Endothelial cell of umbilical vein (primary cell): Measurements from ENCODE around the gene ZNF816. TPM values are rescaled to one million over a fixed set of nuclear protein-coding genes. Genes with fewer than 3 reads are reported as not detected.

Source experiments
- BruUV-seq: library from RNA; stranded (reverse); fragments of 400-500 nt; replicated peaks from 2 replicates; lab custom pipeline; 2021; lab: Mats Ljungman, UMichigan
- CTCF ChIA-PET: fragments of 300-600, 350-600 bp; sonication (Branson Sonifier 250); formaldehyde crosslinking; loops from one replicate; lab custom pipeline; 2021; ENCODE audit warnings: antibody characterized with exemption, inconsistent platforms; lab: Charles Lee
- POLR2A ChIA-PET: fragments of 300-600, 350-600 bp; sonication (Branson Sonifier 250); formaldehyde crosslinking; loops from one replicate; lab custom pipeline; 2021; ENCODE audit warnings: antibody characterized with exemption, inconsistent platforms; lab: Charles Lee
- DNase-seq: peaks from one replicate; pipeline ENCODE4 v3.0.0-alpha.2; 2011; ENCODE audit warnings: low read depth, low spot score
- FAIRE-seq: peaks from 2 replicates; lab custom pipeline; 2011; peaks lifted over from hg19 to GRCh38; lab: Jason Lieb, UNC
- H2AFZ ChIP-seq: 2 replicates; pipeline ENCODE4 v1.6.0; 2012; ENCODE audit warnings: low read depth, low read length, control low read depth, inconsistent platforms
- H3K27ac ChIP-seq: 2 replicates; pipeline ENCODE4 v1.5.1; 2011; ENCODE audit warnings: low read depth, mild to moderate bottlenecking, control low read depth, low read length, moderate library complexity; ENCODE audit not compliant: insufficient read depth
- H3K27me3 ChIP-seq, 2 experiments: 2 replicates each; pipeline versions ENCODE4 v1.6.0 to v1.6.1; 2011; ENCODE audit warnings: low read length in 2 of 2, mixed read lengths in 1 of 2; ENCODE audit not compliant: control insufficient read depth in 2 of 2, insufficient read depth in 2 of 2
- H3K36me3 ChIP-seq, 2 experiments: 2 replicates in 1 of 2; 3 replicates in 1 of 2; pipeline ENCODE4 v1.5.1; 2011; ENCODE audit warnings: low read length in 2 of 2, mild to moderate bottlenecking in 1 of 2, moderate library complexity in 1 of 2; ENCODE audit not compliant: control insufficient read depth in 2 of 2, insufficient read depth in 2 of 2; ENCODE audit errors: extremely low read depth in 1 of 2
- H3K4me1 ChIP-seq: 3 replicates; pipeline ENCODE4 v1.5.1; 2011; ENCODE audit warnings: mild to moderate bottlenecking, low read length; ENCODE audit not compliant: control insufficient read depth, insufficient read depth; ENCODE audit errors: extremely low read depth
- H3K4me2 ChIP-seq: 2 replicates; pipeline ENCODE4 v1.6.1; 2011; ENCODE audit warnings: low read length, control low read depth, mixed read lengths; ENCODE audit not compliant: insufficient read depth
- H3K4me3 ChIP-seq, 3 experiments: fragments of 200-600 bp in 1 of 3; sonication (generic), shearing (Covaris generic) in 1 of 3; replicated peaks in 1 of 3; 2 replicates each; pipeline ENCODE4 v1.5.1; 2011 to 2016; ENCODE audit warnings: control low read depth in 3 of 3, low read length in 3 of 3, mild to moderate bottlenecking in 2 of 3, inconsistent platforms in 1 of 3, low read depth in 1 of 3, moderate library complexity in 1 of 3; ENCODE audit not compliant: insufficient read depth in 1 of 3
- H3K79me2 ChIP-seq: 2 replicates; pipeline ENCODE4 v1.6.0; 2012; ENCODE audit warnings: low read length, inconsistent platforms; ENCODE audit not compliant: control insufficient read depth, insufficient read depth
- H3K9ac ChIP-seq: replicated peaks from 2 replicates; pipeline ENCODE3; 2011; ENCODE audit warnings: low read length, control low read depth; ENCODE audit not compliant: insufficient read depth; ENCODE audit errors: extremely low read depth
- H3K9me1 ChIP-seq: replicated peaks from 3 replicates; pipeline ENCODE4 v1.6.0; 2011; ENCODE audit warnings: mild to moderate bottlenecking, low read length; ENCODE audit not compliant: control insufficient read depth, insufficient read depth; ENCODE audit errors: extremely low read depth
- H3K9me3 ChIP-seq: replicated peaks from 2 replicates; pipeline ENCODE4 v1.5.1; 2012; ENCODE audit warnings: low read length, inconsistent platforms; ENCODE audit not compliant: control insufficient read depth, insufficient read depth
- H4K20me1 ChIP-seq: replicated peaks from 2 replicates; pipeline ENCODE3; 2011; ENCODE audit warnings: mild to moderate bottlenecking, low read length; ENCODE audit not compliant: control insufficient read depth, insufficient read depth; ENCODE audit errors: extremely low read depth
- EZH2 ChIP-seq: IDR thresholded peaks from 2 replicates; pipeline ENCODE4 v1.6.1; 2012; ENCODE audit warnings: borderline replicate concordance, low read depth, mild to moderate bottlenecking, moderate library complexity, low read length, inconsistent platforms; ENCODE audit not compliant: severe bottlenecking
- FOS ChIP-seq: IDR thresholded peaks from 2 replicates; pipeline ENCODE4 v1.6.1; 2011; ENCODE audit warnings: mild to moderate bottlenecking, low read length, moderate library complexity, borderline replicate concordance; ENCODE audit not compliant: insufficient read depth
- GATA2 ChIP-seq: IDR thresholded peaks from 2 replicates; pipeline ENCODE4 v1.7.0; 2011; ENCODE audit warnings: low read depth, mild to moderate bottlenecking, moderate library complexity, mixed read lengths, low read length; ENCODE audit not compliant: insufficient read length, insufficient read depth
- JUN ChIP-seq: IDR thresholded peaks from 2 replicates; pipeline ENCODE4 v1.6.1; 2011; ENCODE audit warnings: borderline replicate concordance, low read depth; ENCODE audit not compliant: insufficient read length, insufficient read depth
- MYC ChIP-seq: IDR thresholded peaks from one replicate; pipeline ENCODE4 v1.6.1; 2011; ENCODE audit warnings: mild to moderate bottlenecking, low read depth, low read length
- POLR2A ChIP-seq: IDR thresholded peaks from 2 replicates; pipeline ENCODE4 v1.6.1; 2012; ENCODE audit warnings: low read depth, mild to moderate bottlenecking, control low read depth, low read length
- POLR2AphosphoS5 ChIP-seq: IDR thresholded peaks from 2 replicates; pipeline ENCODE4 v1.6.1; 2012; ENCODE audit warnings: low read depth, mild to moderate bottlenecking, control low read depth, low read length, moderate library complexity; ENCODE audit not compliant: insufficient read depth
- dilution Hi-C: fragments of 300-500 bp; cut with MboI; formaldehyde crosslinking; loops from one replicate; pipeline ENCODE4 v1.15.0; 2019; ENCODE audit warnings: low sequenced_read_pairs; ENCODE audit not compliant: extremely low pct_ligation_motif_present
- intact Hi-C: fragments of 100-400 bp; cut with micrococcal nuclease; formaldehyde crosslinking; loops from one replicate; pipeline ENCODE4 v1.10.0; 2022
- polyA plus RNA-seq, 4 experiments: library from polyadenylated mRNA; depleted of rRNA in 3 of 4; stranded (reverse) in 3 of 4; unstranded in 1 of 4; fragments of >200 nt; gene quantifications; 2 replicates each; pipeline versions ENCODE4 v1.2.1 to v1.2.3, GENCODE V29; 2011 to 2012; ENCODE audit warnings: missing spikeins in 1 of 4
- total RNA-seq: library from RNA; stranded (reverse); gene quantifications from 2 replicates; pipeline ENCODE4 v1.2.3, GENCODE V29; 2021
- TF ChIP-seq, protein P1 (sequence below): IDR thresholded peaks from 2 replicates; pipeline ENCODE4 v1.6.1; 2011; ENCODE audit not compliant: insufficient read depth, insufficient read length
- TF ChIP-seq, protein P2 (sequence below), 2 donors: IDR thresholded peaks; 1 replicate in 1 of 2; 2 replicates in 1 of 2; pipeline ENCODE4 v1.5.1; 2011; ENCODE audit warnings: low read length in 2 of 2, mild to moderate bottlenecking in 2 of 2, moderate library complexity in 2 of 2, control low read depth in 1 of 2, inconsistent platforms in 1 of 2, low read depth in 1 of 2; ENCODE audit not compliant: insufficient read depth in 1 of 2; ENCODE audit errors: extremely low read depth in 1 of 2

ZNF816 gene
- total and polyA plus RNA-seq, 2 donors (not counting 3 experiments of a cell fraction or from before 2014, with no cell fraction given) = 1.8 to 4.9 TPM

DNA sequence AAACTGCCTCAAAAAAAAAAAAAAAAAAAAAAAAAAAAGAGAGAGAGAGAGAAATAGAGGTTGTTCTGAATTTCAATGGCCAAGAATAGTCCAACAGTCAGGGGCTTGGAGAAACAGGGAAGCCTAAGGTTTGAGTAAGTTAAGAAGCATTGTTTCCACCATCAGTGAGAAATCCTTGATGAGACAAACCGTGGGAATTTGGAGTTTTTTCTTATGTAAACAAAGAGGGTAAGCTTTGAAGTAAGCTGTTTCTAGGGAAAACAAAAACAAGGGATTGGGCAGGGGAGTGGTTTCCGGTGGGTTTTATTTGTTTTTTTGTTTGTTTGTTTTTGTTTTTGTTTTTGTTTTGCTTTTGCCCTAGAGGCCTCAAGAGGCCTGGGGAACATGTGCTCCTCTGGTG lies 39.8 kb upstream of the ZNF816 start:
- Histone ChIP-seq H3K4me3 (no peak overlapping the region), H3K9me1 (no peaks in the 10 kb centered on the region)
- POLR2A ChIA-PET = no interaction called here

More for the DNA sequence above, 39.8 kb upstream of the ZNF816 start:
- Histone ChIP-seq H3K9ac (no peak overlapping the region), H3K27me3 (no peaks in the 10 kb centered on the region), H3K4me2 (no peak overlapping the region), H3K4me1 (no peaks in the 10 kb centered on the region), H3K27ac (no peak overlapping the region), H2AFZ (no peak overlapping the region), H4K20me1 (no peaks in the 10 kb centered on the region), H3K36me3 (no peaks in the 10 kb centered on the region), H3K9me3 (no peaks in the 10 kb centered on the region), H3K79me2 (no peaks in the 10 kb centered on the region)
- dilution Hi-C loops (no loop called here), intact Hi-C loops (no loop called here)
- CTCF ChIA-PET = no interaction called here
- DNase-seq (no peak), FAIRE-seq (no peak)
- TF ChIP-seq JUN (no peak), EZH2 (no peak), MYC (no peak), GATA2 (no peak), POLR2A (no peak), FOS (no peak), POLR2AphosphoS5 (no peak)
- TF ChIP-seq, protein P1, sequence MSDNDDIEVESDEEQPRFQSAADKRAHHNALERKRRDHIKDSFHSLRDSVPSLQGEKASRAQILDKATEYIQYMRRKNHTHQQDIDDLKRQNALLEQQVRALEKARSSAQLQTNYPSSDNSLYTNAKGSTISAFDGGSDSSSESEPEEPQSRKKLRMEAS = no peak
- TF ChIP-seq, protein P2, sequence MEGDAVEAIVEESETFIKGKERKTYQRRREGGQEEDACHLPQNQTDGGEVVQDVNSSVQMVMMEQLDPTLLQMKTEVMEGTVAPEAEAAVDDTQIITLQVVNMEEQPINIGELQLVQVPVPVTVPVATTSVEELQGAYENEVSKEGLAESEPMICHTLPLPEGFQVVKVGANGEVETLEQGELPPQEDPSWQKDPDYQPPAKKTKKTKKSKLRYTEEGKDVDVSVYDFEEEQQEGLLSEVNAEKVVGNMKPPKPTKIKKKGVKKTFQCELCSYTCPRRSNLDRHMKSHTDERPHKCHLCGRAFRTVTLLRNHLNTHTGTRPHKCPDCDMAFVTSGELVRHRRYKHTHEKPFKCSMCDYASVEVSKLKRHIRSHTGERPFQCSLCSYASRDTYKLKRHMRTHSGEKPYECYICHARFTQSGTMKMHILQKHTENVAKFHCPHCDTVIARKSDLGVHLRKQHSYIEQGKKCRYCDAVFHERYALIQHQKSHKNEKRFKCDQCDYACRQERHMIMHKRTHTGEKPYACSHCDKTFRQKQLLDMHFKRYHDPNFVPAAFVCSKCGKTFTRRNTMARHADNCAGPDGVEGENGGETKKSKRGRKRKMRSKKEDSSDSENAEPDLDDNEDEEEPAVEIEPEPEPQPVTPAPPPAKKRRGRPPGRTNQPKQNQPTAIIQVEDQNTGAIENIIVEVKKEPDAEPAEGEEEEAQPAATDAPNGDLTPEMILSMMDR (IDR thresholded peaks at IDR 0.05; ENCODE audit: extremely low read depth in 1 of 2, insufficient read depth in 1 of 2, low read depth in 1 of 2, low read length in 2 of 2) = no peak
- no TSS peak for BruUV-seq
